HEK293T (cell line): ENCODE measurements around the gene IL17RA.

Experiments
- CTCF ChIA-PET: fragments of 350-600 bp; formaldehyde crosslinking; extraction: SDS; loops from one replicate; lab custom pipeline; 2021; ENCODE audit warnings: antibody characterized with exemption, inconsistent platforms; lab: Yijun Ruan, JAX
- POLR2A ChIA-PET: fragments of 350-600 bp; formaldehyde crosslinking; extraction: SDS; loops from one replicate; lab custom pipeline; 2020; ENCODE audit warnings: antibody characterized with exemption, inconsistent platforms; lab: Yijun Ruan, JAX
- DNase-seq: peaks from one replicate; pipeline ENCODE4 v3.0.0; 2012; ENCODE audit warnings: mixed read lengths; ENCODE audit errors: extremely low spot score
- ARNT ChIP-seq: fragments of 450-650 bp; IDR thresholded peaks from 2 replicates; pipeline ENCODE4 v1.6.1; 2017; ENCODE audit warnings: mild to moderate bottlenecking
- BHLHE40 ChIP-seq: fragments of 450-650 bp; IDR thresholded peaks from 2 replicates; pipeline ENCODE4 v1.6.1; 2016; ENCODE audit warnings: mild to moderate bottlenecking, moderate library complexity, borderline replicate concordance
- CTBP1 ChIP-seq: fragments of 450-650 bp; IDR thresholded peaks from 2 replicates; pipeline ENCODE4 v1.6.1; 2016; ENCODE audit warnings: borderline replicate concordance
- ELF4 ChIP-seq: fragments of 450-650 bp; IDR thresholded peaks from 2 replicates; pipeline ENCODE4 v1.6.1; 2017; ENCODE audit warnings: antibody characterized with exemption
- FOXA1 ChIP-seq: fragments of 450-650 bp; IDR thresholded peaks from 2 replicates; pipeline ENCODE4 v1.6.1; 2016; ENCODE audit warnings: mild to moderate bottlenecking
- FOXK2 ChIP-seq: fragments of 450-650 bp; IDR thresholded peaks from 2 replicates; pipeline ENCODE4 v1.6.1; 2016; ENCODE audit warnings: mild to moderate bottlenecking
- FOXM1 ChIP-seq: fragments of 450-650 bp; IDR thresholded peaks from 2 replicates; pipeline ENCODE4 v1.6.1; 2017; ENCODE audit warnings: mild to moderate bottlenecking, borderline replicate concordance
- HDGF ChIP-seq: fragments of 450-650 bp; IDR thresholded peaks from 2 replicates; pipeline ENCODE4 v1.6.1; 2017; ENCODE audit warnings: antibody characterized with exemption, borderline replicate concordance
- L3MBTL2 ChIP-seq: fragments of 450-650 bp; conservative IDR thresholded peaks from 2 replicates; pipeline ENCODE4 v1.6.1; 2016; ENCODE audit warnings: mild to moderate bottlenecking
- LEF1 ChIP-seq: fragments of 450-650 bp; IDR thresholded peaks from 2 replicates; pipeline ENCODE4 v1.6.1; 2017; ENCODE audit warnings: mild to moderate bottlenecking, borderline replicate concordance
- NFRKB ChIP-seq: fragments of 450-650 bp; IDR thresholded peaks from 2 replicates; pipeline ENCODE4 v1.6.1; 2016; ENCODE audit warnings: mild to moderate bottlenecking, moderate library complexity
- PKNOX1 ChIP-seq: fragments of 450-650 bp; IDR thresholded peaks from 2 replicates; pipeline ENCODE4 v1.6.1; 2016
- SP1 ChIP-seq: fragments of 450-650 bp; IDR thresholded peaks from 2 replicates; pipeline ENCODE4 v1.6.1; 2017
- SUZ12 ChIP-seq: fragments of 450-650 bp; IDR thresholded peaks from 2 replicates; pipeline ENCODE4 v1.6.1; 2016; ENCODE audit warnings: mild to moderate bottlenecking
- TARDBP ChIP-seq: fragments of 450-650 bp; IDR thresholded peaks from 2 replicates; pipeline ENCODE4 v1.6.1; 2016
- ZNF384 ChIP-seq: fragments of 450-650 bp; IDR thresholded peaks from 2 replicates; pipeline ENCODE4 v1.6.1; 2016

IL17RA gene

GRCh38 chr22:17158568-17159503 lies 74.0 kb downstream of the IL17RA start, which contains the start of gene HDHD5:
HDHD5 (minus strand) TSS chr22:17159277; CDS start chr22:17159251, 26 bp downstream.
- peak; percentile 57; the same call in 1 of the 2 replicates for TF ChIP-seq LEF1
- TF ChIP-seq FOXA1, result no peak
- peak; percentile 93 for TF ChIP-seq L3MBTL2
- TF ChIP-seq FOXM1, result peak; percentile 81; the same call in 1 of the 2 replicates
- ChIA-PET CTCF (interaction anchor here (1.1 to 5.8 kb wide), 2 partner anchors 10 to 13 kb away, joined by 3 to 38 read pairs; no protein-coding TSS in a partner anchor), POLR2A (interaction anchor here (0.8 to 5.3 kb wide), 6 partner anchors 9 to 480 kb away, joined by 3 to 39 read pairs (median 3); partner anchors contain the start of gene BCL2L13)
- DNase-seq, result peak; percentile 92

GRCh38 chr22:17159504-17159951 lies 74.7 kb downstream of the IL17RA start:
- peak; percentile 42 for DNase-seq
- TF ChIP-seq L3MBTL2 (peak; percentile 83), FOXA1 (no peak), FOXM1 (no peak)
- CTCF ChIA-PET, result interaction anchor here (1.1 to 5.8 kb wide), 2 partner anchors 9 to 12 kb away, joined by 3 to 38 read pairs; no protein-coding TSS in a partner anchor
- POLR2A ChIA-PET, result interaction anchor here (0.8 to 5.3 kb wide), 4 partner anchors 8 to 15 kb away, joined by 3 to 39 read pairs (median 3); no protein-coding TSS in a partner anchor

- ChIA-PET CTCF (interaction anchor here (5.8 kb wide), 1 partner anchor 10 kb away, joined by 38 read pairs; no protein-coding TSS in a partner anchor), POLR2A (interaction anchor here (1.2 to 5.3 kb wide), 2 partner anchors 9 to 10 kb away, joined by 4 to 39 read pairs; no protein-coding TSS in a partner anchor)
- TF ChIP-seq ARNT, result no peak
- no peak for TF ChIP-seq NFRKB
- DNase-seq, result no peak
Measured at GRCh38 chr22:17161991-17162390, 77.2 kb downstream of the IL17RA start.

- CTCF ChIA-PET, result interaction anchor here (0.6 to 0.8 kb wide), 2 partner anchors 28 to 50 kb away, joined by 3 read pairs; no protein-coding TSS in a partner anchor
- POLR2A ChIA-PET, result interaction anchor here (1.2 kb wide), 1 partner anchor 8 kb away, joined by 4 read pairs; no protein-coding TSS in a partner anchor
- no peak for DNase-seq
- no peak for TF ChIP-seq CTBP1
- TF ChIP-seq ARNT, result no peak
- no peak for TF ChIP-seq NFRKB
- TF ChIP-seq FOXK2, result no peak
- TF ChIP-seq ELF4, result no peak
- TF ChIP-seq SP1, result no peak
- no peak for TF ChIP-seq L3MBTL2
- no peak for TF ChIP-seq BHLHE40
- no peak for TF ChIP-seq PKNOX1
- TF ChIP-seq FOXA1, result no peak
- TF ChIP-seq FOXM1, result no peak
- TF ChIP-seq SUZ12, result no peak
- no peak for TF ChIP-seq TARDBP
- TF ChIP-seq ZNF384, result no peak
- TF ChIP-seq LEF1, result no peak
- TF ChIP-seq HDGF, result no peak
Measured at GRCh38 chr22:17162731-17163130, 77.9 kb downstream of the IL17RA start.

- POLR2A ChIA-PET, result no interaction called here
- DNase-seq, result peak; percentile 52
- TF ChIP-seq CTBP1 (no peak), ZNF384 (no peak), FOXM1 (no peak), ARNT (no peak), L3MBTL2 (no peak), TARDBP (no peak), HDGF (no peak), FOXK2 (no peak), BHLHE40 (no peak), FOXA1 (no peak), ELF4 (no peak), SP1 (no peak), PKNOX1 (no peak), LEF1 (no peak)
- CTCF ChIA-PET, result interaction anchor here (0.6 to 1.6 kb wide), 2 partner anchors 11 to 43 kb away, joined by 3 to 4 read pairs; no protein-coding TSS in a partner anchor
Measured at GRCh38 chr22:17164392-17165024, 79.7 kb downstream of the IL17RA start.
